HEK293T (cell line): Measurements from ENCODE around the gene UBE2R2.
A peak's percentile ranks its signal among the peaks of the same experiment; 100 is the strongest.
"Not testable (repeated sequence)": the region's sequence is repeated elsewhere in the genome, so short reads cannot be mapped to it uniquely, and the experiment has no call there.

ENCODE experiments used
- CTCF ChIA-PET: fragments of 350-600 bp; formaldehyde crosslinking; extraction: SDS; loops from one replicate; lab custom pipeline; 2021; ENCODE audit warnings: antibody characterized with exemption, inconsistent platforms; lab: Yijun Ruan, JAX
- POLR2A ChIA-PET: fragments of 350-600 bp; formaldehyde crosslinking; extraction: SDS; loops from one replicate; lab custom pipeline; 2020; ENCODE audit warnings: antibody characterized with exemption, inconsistent platforms; lab: Yijun Ruan, JAX
- DNase-seq: peaks from one replicate; pipeline ENCODE4 v3.0.0; 2012; ENCODE audit warnings: mixed read lengths; ENCODE audit errors: extremely low spot score
- ARNT ChIP-seq: fragments of 450-650 bp; IDR thresholded peaks from 2 replicates; pipeline ENCODE4 v1.6.1; 2017; ENCODE audit warnings: mild to moderate bottlenecking
- BHLHE40 ChIP-seq: fragments of 450-650 bp; IDR thresholded peaks from 2 replicates; pipeline ENCODE4 v1.6.1; 2016; ENCODE audit warnings: mild to moderate bottlenecking, moderate library complexity, borderline replicate concordance
- CTBP1 ChIP-seq: fragments of 450-650 bp; IDR thresholded peaks from 2 replicates; pipeline ENCODE4 v1.6.1; 2016; ENCODE audit warnings: borderline replicate concordance
- ELF4 ChIP-seq: fragments of 450-650 bp; IDR thresholded peaks from 2 replicates; pipeline ENCODE4 v1.6.1; 2017; ENCODE audit warnings: antibody characterized with exemption
- FOXA1 ChIP-seq: fragments of 450-650 bp; IDR thresholded peaks from 2 replicates; pipeline ENCODE4 v1.6.1; 2016; ENCODE audit warnings: mild to moderate bottlenecking
- FOXK2 ChIP-seq: fragments of 450-650 bp; IDR thresholded peaks from 2 replicates; pipeline ENCODE4 v1.6.1; 2016; ENCODE audit warnings: mild to moderate bottlenecking
- FOXM1 ChIP-seq: fragments of 450-650 bp; IDR thresholded peaks from 2 replicates; pipeline ENCODE4 v1.6.1; 2017; ENCODE audit warnings: mild to moderate bottlenecking, borderline replicate concordance
- HDGF ChIP-seq: fragments of 450-650 bp; IDR thresholded peaks from 2 replicates; pipeline ENCODE4 v1.6.1; 2017; ENCODE audit warnings: antibody characterized with exemption, borderline replicate concordance
- L3MBTL2 ChIP-seq: fragments of 450-650 bp; conservative IDR thresholded peaks from 2 replicates; pipeline ENCODE4 v1.6.1; 2016; ENCODE audit warnings: mild to moderate bottlenecking
- LEF1 ChIP-seq: fragments of 450-650 bp; IDR thresholded peaks from 2 replicates; pipeline ENCODE4 v1.6.1; 2017; ENCODE audit warnings: mild to moderate bottlenecking, borderline replicate concordance
- NFRKB ChIP-seq: fragments of 450-650 bp; IDR thresholded peaks from 2 replicates; pipeline ENCODE4 v1.6.1; 2016; ENCODE audit warnings: mild to moderate bottlenecking, moderate library complexity
- SP1 ChIP-seq: fragments of 450-650 bp; IDR thresholded peaks from 2 replicates; pipeline ENCODE4 v1.6.1; 2017
- SUZ12 ChIP-seq: fragments of 450-650 bp; IDR thresholded peaks from 2 replicates; pipeline ENCODE4 v1.6.1; 2016; ENCODE audit warnings: mild to moderate bottlenecking
- TARDBP ChIP-seq: fragments of 450-650 bp; IDR thresholded peaks from 2 replicates; pipeline ENCODE4 v1.6.1; 2016
- ZNF384 ChIP-seq: fragments of 450-650 bp; IDR thresholded peaks from 2 replicates; pipeline ENCODE4 v1.6.1; 2016
- TF ChIP-seq, protein P1 (sequence below): fragments of 450-650 bp; IDR thresholded peaks from 2 replicates; pipeline ENCODE4 v1.6.1; 2016

The UBE2R2 gene

DNA sequence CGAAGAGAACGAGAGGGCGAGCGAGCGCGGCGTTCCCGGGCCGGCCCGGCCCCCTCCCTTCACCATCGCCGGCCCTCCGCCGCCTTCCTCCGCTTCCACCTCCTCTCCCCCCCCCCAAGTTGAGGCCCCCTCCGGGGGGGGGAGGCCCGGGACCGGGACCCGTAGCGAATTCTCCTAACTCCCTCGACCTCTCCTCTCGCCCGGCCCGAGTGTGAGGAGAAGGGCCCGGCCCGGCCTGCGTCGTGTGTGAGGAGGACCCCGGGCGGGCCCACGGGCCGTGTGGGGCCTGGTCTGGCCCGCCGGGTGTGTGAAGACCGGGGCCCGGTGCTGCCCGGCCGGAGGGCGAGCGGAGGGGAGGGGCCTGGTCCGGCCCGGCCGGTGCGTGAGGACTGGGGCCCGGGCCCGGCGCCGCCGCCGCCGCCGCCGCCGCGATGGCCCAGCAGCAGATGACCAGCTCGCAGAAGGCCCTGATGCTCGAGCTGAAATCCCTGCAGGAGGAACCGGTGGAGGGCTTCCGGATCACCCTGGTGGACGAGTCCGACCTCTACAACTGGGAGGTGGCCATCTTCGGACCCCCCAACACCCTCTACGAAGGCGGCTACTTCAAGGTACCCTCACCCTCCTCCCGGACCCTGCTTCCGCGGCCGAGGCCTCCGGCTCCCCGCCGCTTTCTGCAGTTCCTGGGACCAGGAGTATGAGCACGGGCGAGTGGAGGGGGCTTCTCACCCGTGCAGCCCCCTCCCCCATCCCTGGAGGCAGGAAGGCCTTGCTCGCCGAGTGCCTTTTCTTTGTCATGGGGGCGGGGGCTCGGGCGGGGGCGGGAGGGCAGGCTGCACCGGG lies 587 bp downstream of the UBE2R2 start:
- ChIA-PET CTCF (interaction anchor here (0.6 kb wide), 1 partner anchor 29 kb away, joined by 7 read pairs; no protein-coding TSS in a partner anchor), POLR2A (no interaction called here)
- peak; percentile 69 for DNase-seq
- peak; percentile 73; the same call in 1 of the 2 replicates for TF ChIP-seq FOXM1
- TF ChIP-seq L3MBTL2: 0 out of 2 replicates have a peak, but pooled peaks have one; percentile 6
- TF ChIP-seq NFRKB: no peak

DNA sequence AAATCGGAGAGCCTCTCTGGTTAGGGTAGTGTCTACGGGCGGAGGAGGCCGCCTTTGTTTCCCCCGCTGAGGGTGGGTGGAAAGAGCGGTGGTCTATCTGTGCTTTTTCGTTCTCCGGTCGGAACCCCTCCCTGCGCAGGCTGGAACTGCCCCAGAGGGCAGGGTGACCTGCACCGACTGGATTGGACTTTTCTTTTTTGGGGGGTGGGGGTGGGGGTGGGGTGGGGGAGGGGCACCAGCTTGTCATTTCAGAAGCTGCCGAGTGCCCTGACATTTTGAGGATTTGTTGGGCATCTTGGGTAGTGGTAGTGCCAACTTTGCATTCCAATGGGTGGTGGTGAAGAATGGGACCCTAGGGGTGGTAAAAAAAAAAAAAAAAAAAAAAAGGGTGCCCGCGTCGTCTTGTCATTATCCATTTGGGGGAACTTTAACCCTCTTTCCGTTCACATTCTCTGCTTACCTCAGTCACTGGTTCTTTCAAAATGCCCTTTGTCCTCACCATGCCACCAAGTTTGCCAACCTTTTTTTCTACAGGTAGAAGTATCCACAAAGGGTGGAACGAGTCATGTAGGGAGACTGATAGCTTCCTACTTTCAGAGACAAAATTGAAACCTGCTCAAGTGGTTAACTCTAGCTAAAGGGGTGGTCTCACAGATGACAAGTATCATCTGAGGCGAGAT lies 1.3 kb downstream of the UBE2R2 start:
- ChIA-PET CTCF (interaction anchor here (0.6 kb wide), 1 partner anchor 28 kb away, joined by 7 read pairs; no protein-coding TSS in a partner anchor), POLR2A (no interaction called here)
- no peak for TF ChIP-seq BHLHE40
- no peak for TF ChIP-seq TARDBP
- TF ChIP-seq HDGF: no peak
- no peak for TF ChIP-seq L3MBTL2
- no peak for TF ChIP-seq FOXA1
- no peak for TF ChIP-seq ARNT
- TF ChIP-seq FOXK2: no peak
- TF ChIP-seq NFRKB: no peak
- no peak; the same call in 1 of the 2 replicates for TF ChIP-seq ZNF384
- TF ChIP-seq, protein P1, sequence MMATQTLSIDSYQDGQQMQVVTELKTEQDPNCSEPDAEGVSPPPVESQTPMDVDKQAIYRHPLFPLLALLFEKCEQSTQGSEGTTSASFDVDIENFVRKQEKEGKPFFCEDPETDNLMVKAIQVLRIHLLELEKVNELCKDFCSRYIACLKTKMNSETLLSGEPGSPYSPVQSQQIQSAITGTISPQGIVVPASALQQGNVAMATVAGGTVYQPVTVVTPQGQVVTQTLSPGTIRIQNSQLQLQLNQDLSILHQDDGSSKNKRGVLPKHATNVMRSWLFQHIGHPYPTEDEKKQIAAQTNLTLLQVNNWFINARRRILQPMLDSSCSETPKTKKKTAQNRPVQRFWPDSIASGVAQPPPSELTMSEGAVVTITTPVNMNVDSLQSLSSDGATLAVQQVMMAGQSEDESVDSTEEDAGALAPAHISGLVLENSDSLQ: no peak
- no peak for TF ChIP-seq CTBP1
- TF ChIP-seq FOXM1: no peak
- TF ChIP-seq SUZ12: no peak
- TF ChIP-seq ELF4: no peak
- TF ChIP-seq LEF1: no peak
- TF ChIP-seq SP1: no peak
- DNase-seq: no peak

DNA sequence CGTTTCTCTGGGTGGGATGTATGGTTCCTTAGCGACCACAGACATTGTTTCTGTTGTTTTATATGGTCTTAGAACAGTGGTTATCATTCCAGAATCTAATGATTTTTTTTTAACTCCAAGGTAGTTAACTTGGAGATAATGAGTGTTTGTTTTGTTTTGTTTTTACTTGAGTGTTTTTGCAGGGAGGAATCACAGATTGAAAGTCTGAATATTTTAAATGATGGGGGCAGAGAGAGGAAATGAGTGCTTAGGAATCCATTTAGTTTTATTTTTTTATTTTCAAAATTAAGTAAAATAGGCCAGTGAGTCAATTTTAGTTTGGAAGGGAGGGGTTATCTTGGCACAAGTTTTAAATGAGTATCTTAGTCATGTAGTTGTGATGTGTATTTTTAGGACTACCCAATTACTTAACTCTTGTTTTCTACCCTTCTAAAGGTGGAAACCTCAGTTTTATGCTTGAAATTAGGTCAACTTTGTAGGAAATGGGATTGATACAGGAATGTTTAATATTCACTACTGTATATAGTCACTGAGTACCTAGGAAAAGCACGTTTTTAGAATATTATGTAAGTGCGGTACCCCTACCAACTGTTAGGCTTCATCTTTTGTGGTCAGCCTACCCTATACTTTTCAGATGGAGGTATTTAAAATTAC lies 2.0 kb downstream of the UBE2R2 start:
- POLR2A ChIA-PET: no interaction called here
- DNase-seq: no peak
- CTCF ChIA-PET: no interaction called here
- TF ChIP-seq, protein P1: no peak
- no peak for TF ChIP-seq FOXA1
- no peak for TF ChIP-seq L3MBTL2
- no peak for TF ChIP-seq NFRKB
- no peak for TF ChIP-seq FOXM1
- no peak for TF ChIP-seq ARNT
- no peak for TF ChIP-seq CTBP1
- no peak for TF ChIP-seq FOXK2
- no peak for TF ChIP-seq ZNF384
- TF ChIP-seq BHLHE40: no peak
- no peak for TF ChIP-seq LEF1
- TF ChIP-seq SP1: no peak
- TF ChIP-seq ELF4: no peak
- TF ChIP-seq SUZ12: no peak
- TF ChIP-seq TARDBP: no peak

DNA sequence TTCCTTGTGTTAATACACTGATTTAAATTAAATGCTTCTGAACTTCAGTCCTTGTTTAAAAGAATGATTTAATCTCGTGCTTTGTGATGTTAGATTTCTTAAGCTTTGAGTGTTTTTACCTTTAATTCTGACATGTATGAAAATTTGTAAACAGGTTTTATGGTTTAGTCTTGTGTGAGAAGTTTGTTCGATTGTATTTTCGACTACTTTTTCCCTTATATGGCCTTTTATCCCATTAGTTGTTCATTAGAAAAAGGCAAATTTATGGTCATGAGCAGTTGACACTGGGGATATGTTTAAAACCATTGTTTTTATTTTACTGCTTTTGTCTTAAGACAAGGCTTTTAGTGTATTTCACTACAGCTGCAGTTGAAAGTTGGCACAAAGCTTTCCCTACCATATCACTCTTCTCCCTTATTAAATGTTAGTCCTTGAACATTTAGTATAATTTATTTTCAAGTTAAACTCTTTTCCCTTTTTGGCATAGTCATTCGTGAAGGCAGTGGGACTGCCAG lies 3.3 kb downstream of the UBE2R2 start:
- no peak for DNase-seq
- ChIA-PET CTCF (no interaction called here), POLR2A (no interaction called here)
- TF ChIP-seq FOXA1 (no peak), NFRKB (no peak), TARDBP (no peak), SUZ12 (no peak), SP1 (no peak), HDGF (no peak), FOXK2 (no peak), ELF4 (no peak), BHLHE40 (no peak), ZNF384 (no peak), ARNT (no peak), CTBP1 (no peak), LEF1 (no peak), L3MBTL2 (no peak), FOXM1 (no peak)
- TF ChIP-seq, protein P1: no peak

DNA sequence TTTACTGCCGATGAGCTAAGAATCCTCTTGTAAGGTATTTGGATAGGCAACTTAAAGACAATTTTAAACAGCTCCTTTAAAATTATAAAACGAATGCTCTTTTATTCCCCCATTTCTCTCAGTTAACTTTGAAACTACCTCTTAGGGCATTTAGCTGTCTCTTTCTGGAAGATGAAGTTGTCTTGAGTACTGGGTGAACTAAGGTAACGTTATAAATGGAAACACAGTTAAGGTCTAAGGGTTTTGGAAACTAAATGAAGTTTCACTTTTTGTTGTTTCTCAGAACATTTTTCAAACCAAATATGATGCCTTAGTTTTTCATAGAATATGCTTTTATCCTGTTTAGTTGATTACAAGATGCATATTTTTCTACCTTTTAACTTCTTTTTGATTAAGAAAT lies 6.8 kb downstream of the UBE2R2 start:
- POLR2A ChIA-PET: no interaction called here
- CTCF ChIA-PET: no interaction called here
- no peak for TF ChIP-seq FOXK2
- no peak for TF ChIP-seq BHLHE40
- TF ChIP-seq SUZ12: no peak
- TF ChIP-seq NFRKB: no peak
- no peak for TF ChIP-seq ELF4
- no peak for TF ChIP-seq FOXM1
- no peak for DNase-seq

DNA sequence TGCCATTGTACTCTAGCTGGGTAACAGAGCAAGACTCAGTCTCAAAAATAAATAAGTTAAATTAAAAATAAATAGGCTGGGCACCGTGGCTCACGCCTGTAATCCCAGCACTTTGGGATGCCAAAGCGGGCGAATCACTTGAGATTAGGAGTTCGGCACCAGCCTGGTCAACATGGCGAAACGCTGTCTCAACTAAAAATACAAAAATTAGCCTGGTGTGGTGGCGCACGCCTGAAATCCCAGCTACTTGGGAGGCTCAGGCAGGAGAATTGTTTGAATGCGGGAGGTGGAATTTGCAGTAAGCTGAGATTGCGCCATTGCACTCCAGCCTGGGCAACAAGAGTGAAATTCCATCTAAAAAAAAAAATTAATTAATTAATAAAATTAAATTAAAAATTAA lies 10.3 kb downstream of the UBE2R2 start:
- DNase-seq, POLR2A ChIA-PET, CTCF ChIA-PET: not testable (repeated sequence)

DNA sequence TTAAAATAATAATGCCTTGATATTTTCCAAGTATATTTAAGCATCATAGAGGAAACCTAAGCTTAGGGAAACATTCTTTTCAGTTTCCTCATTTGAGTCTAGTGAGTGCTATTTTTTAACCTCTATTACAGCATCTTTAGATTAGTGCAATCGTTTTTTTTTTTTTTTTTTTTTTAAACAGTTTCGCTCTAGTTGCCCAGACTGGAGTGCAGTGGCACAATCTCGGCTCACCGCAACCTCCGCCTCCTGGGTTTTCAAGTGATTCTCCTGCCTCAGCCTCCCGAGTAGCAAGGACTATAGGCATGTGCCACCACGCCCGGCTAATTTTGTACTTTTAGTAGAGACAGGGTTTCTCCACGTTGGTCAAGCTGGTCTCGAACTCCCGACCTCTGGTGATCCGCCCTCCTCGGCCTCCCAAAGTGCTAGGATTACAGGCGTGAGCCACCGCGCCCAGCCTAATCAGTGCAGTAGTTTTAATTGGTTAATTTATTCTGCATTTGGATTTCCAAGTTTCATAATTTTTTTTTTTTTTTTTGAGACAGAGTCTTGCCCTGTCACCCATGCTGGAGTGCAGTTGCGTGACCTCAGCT lies 12.8 kb downstream of the UBE2R2 start:
- CTCF ChIA-PET, POLR2A ChIA-PET, DNase-seq: not testable (repeated sequence)
